BJ (cell line): Measurements from ENCODE around the gene GPR151. TPM values are rescaled to one million over a fixed set of nuclear protein-coding genes. Genes with fewer than 3 reads are reported as not detected.

Experiments
- CTCF ChIA-PET: fragments of 350-600 bp; formaldehyde crosslinking; extraction: SDS; loops from one replicate; lab custom pipeline; 2021; ENCODE audit warnings: antibody characterized with exemption, inconsistent platforms; lab: Yijun Ruan, JAX
- POLR2A ChIA-PET: fragments of 300-600 bp; sonication (Branson Sonifier 250); formaldehyde crosslinking; extraction: SDS; loops from one replicate; lab custom pipeline; 2021; ENCODE audit warnings: antibody characterized with exemption; lab: Charles Lee
- DNase-seq: peaks from one replicate; pipeline ENCODE4 v3.0.0-alpha.2; 2011; ENCODE audit warnings: low read depth
- H3K27me3 ChIP-seq: 2 replicates; pipeline ENCODE4 v1.6.0; 2011; ENCODE audit warnings: low read length; ENCODE audit not compliant: control insufficient read depth, insufficient read depth
- H3K36me3 ChIP-seq: 2 replicates; pipeline ENCODE4 v1.5.1; 2011; ENCODE audit warnings: low read length; ENCODE audit not compliant: control insufficient read depth, insufficient read depth
- H3K4me3 ChIP-seq: 2 replicates; pipeline ENCODE4 v1.5.1; 2011; ENCODE audit warnings: low read depth, mild to moderate bottlenecking, control low read depth, low read length
- polyA plus RNA-seq: library from polyadenylated mRNA; depleted of rRNA; stranded (reverse); fragments of >200 nt; gene quantifications from 2 replicates; pipeline ENCODE4 v1.2.3, GENCODE V29; 2011
- TF ChIP-seq, protein P1 (sequence below): IDR thresholded peaks from 2 replicates; pipeline ENCODE4 v1.5.1; 2011; ENCODE audit warnings: low read depth, mild to moderate bottlenecking, control low read depth, inconsistent platforms, low read length, moderate library complexity; ENCODE audit not compliant: insufficient read depth

The GPR151 gene
- polyA plus RNA-seq, 1 experiment, result not detected

- DNase-seq, result no peak
- POLR2A ChIA-PET, result no interaction called here
- CTCF ChIA-PET, result interaction anchor here (0.5 to 1.3 kb wide), 2 partner anchors 455 to 498 kb away, joined by 3 read pairs; no protein-coding TSS in a partner anchor
- no peaks in the 10 kb centered on the region for H3K36me3 ChIP-seq
- H3K4me3 ChIP-seq, result no peak overlapping the region
- no peaks in the 10 kb centered on the region for H3K27me3 ChIP-seq
- TF ChIP-seq, protein P1, sequence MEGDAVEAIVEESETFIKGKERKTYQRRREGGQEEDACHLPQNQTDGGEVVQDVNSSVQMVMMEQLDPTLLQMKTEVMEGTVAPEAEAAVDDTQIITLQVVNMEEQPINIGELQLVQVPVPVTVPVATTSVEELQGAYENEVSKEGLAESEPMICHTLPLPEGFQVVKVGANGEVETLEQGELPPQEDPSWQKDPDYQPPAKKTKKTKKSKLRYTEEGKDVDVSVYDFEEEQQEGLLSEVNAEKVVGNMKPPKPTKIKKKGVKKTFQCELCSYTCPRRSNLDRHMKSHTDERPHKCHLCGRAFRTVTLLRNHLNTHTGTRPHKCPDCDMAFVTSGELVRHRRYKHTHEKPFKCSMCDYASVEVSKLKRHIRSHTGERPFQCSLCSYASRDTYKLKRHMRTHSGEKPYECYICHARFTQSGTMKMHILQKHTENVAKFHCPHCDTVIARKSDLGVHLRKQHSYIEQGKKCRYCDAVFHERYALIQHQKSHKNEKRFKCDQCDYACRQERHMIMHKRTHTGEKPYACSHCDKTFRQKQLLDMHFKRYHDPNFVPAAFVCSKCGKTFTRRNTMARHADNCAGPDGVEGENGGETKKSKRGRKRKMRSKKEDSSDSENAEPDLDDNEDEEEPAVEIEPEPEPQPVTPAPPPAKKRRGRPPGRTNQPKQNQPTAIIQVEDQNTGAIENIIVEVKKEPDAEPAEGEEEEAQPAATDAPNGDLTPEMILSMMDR, result no peak
These were observed 5.3 kb downstream of the GPR151 start for GRCh38 chr5:146510559-146511125.

DNA sequence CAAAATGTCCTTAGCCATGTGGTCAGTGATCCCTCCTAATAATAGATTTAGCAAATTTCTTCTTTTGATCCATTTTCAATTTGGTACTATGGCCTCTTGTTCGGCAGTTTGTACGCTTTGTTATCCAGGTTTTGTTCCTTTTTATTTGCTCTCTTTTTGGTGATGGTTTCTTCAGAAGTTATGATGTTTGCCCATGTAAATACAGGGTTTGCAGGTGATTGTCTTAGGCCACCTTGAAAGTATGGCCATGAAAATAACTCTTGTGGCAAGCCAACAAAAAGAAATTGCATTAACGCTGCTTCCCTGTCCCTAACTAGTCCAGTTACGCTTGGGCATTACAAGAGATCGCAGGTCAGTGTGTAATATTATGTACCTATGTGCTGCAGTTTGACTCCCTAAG lies 8.6 kb downstream of the GPR151 start:
- no peak overlapping the region for H3K4me3 ChIP-seq
- CTCF ChIA-PET, result no interaction called here
- DNase-seq, result no peak
- H3K27me3 ChIP-seq, result no peaks in the 10 kb centered on the region
- POLR2A ChIA-PET, result no interaction called here
- 0 out of 2 replicates have a peak, but pooled peaks cover 1% of the 10 kb centered on the region for H3K36me3 ChIP-seq
- TF ChIP-seq, protein P1, result no peak

DNA sequence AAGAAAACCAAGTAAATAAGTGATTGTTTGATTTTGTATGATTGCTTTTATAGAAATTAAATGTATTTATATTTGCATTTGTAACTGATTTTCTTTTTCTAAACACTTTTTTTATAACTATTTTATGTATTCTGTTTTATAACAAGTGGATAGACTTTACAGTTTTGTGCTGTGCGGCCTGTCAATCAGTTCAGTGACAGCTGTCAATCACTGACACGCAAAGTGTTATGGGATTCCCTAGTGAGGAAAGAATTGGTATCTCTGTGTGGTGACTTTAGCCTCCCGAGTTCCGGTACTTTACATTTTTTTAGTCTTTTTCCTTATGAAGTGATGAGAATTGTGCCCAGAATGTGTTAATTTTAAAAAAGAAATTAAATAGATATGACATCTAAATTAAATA lies 16.3 kb downstream of the GPR151 start:
- ChIA-PET POLR2A (no interaction called here), CTCF (interaction anchor here (1.3 kb wide), 2 partner anchors 35 to 53 kb away, joined by 3 read pairs; no protein-coding TSS in a partner anchor)
- DNase-seq, result no peak
- TF ChIP-seq, protein P1, result no peak
- Histone ChIP-seq H3K27me3 (no peaks in the 10 kb centered on the region), H3K36me3 (peaks cover 5% of the 10 kb centered on the region), H3K4me3 (no peak overlapping the region)

GRCh38 chr5:146494656-146495055 lies 21.3 kb downstream of the GPR151 start:
- H3K36me3 ChIP-seq, result peaks cover 4% of the 10 kb centered on the region

GRCh38 chr5:146490089-146490843 lies 25.7 kb downstream of the GPR151 start:
- POLR2A ChIA-PET, result no interaction called here
- DNase-seq, result no peak
- CTCF ChIA-PET, result interaction anchor here (0.5 to 1.0 kb wide), 2 partner anchors 22 kb away, joined by 3 read pairs; no protein-coding TSS in a partner anchor
- H3K36me3 ChIP-seq, result no peaks in the 10 kb centered on the region
- TF ChIP-seq, protein P1, result no peak
- H3K27me3 ChIP-seq, result no peaks in the 10 kb centered on the region
- H3K4me3 ChIP-seq, result no peak overlapping the region

More at GRCh38 chr5:146494656-146495055, 21.3 kb downstream of the GPR151 start:
- ChIA-PET CTCF (no interaction called here), POLR2A (no interaction called here)
- TF ChIP-seq, protein P1, result no peak
- Histone ChIP-seq H3K4me3 (no peak overlapping the region), H3K27me3 (no peaks in the 10 kb centered on the region)
- DNase-seq, result no peak
